ENCODE data around the gene TMEM79.

DNA sequence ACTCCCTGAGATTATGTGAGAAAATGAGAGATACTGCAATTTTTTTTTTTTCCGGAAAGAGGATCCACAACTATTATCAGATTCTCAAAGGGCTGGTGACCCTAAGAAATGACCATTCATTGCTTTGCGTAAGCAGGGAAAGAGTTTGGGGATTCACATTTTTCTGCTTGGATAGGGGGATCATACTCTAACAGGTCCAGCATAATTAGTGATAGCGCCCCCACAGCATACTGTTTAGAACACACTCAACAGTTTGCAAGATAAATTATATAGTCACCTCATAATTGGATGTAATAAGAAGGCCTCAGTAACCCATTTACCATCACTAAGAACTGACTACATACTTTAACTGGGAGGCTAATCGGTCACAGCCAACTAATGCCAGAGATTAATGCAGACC is 52.1 kb downstream of the TMEM79 start:
- TF ChIP-seq, protein P1, sequence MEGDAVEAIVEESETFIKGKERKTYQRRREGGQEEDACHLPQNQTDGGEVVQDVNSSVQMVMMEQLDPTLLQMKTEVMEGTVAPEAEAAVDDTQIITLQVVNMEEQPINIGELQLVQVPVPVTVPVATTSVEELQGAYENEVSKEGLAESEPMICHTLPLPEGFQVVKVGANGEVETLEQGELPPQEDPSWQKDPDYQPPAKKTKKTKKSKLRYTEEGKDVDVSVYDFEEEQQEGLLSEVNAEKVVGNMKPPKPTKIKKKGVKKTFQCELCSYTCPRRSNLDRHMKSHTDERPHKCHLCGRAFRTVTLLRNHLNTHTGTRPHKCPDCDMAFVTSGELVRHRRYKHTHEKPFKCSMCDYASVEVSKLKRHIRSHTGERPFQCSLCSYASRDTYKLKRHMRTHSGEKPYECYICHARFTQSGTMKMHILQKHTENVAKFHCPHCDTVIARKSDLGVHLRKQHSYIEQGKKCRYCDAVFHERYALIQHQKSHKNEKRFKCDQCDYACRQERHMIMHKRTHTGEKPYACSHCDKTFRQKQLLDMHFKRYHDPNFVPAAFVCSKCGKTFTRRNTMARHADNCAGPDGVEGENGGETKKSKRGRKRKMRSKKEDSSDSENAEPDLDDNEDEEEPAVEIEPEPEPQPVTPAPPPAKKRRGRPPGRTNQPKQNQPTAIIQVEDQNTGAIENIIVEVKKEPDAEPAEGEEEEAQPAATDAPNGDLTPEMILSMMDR (IDR thresholded peaks at IDR 0.05): no peak
- no peak for TF ChIP-seq POLR2AphosphoS5 (IDR thresholded peaks at IDR 0.05; ENCODE audit: low read depth, low read length)
- no peak for TF ChIP-seq SIN3A (IDR thresholded peaks at IDR 0.05; ENCODE audit: borderline replicate concordance, insufficient read depth, low read depth, low read length)

All from Panc1 (cell line).